ENCODE measurements around the gene MAP2K1. TPM values are rescaled to one million over a fixed set of nuclear protein-coding genes. Genes with fewer than 3 reads are reported as not detected.
"Not testable (repeated sequence)": the region's sequence is repeated elsewhere in the genome, so short reads cannot be mapped to it uniquely, and the experiment has no call there.

Gene MAP2K1
- total RNA-seq, 1 donor from 2014 or later: 25.8 TPM

DNA sequence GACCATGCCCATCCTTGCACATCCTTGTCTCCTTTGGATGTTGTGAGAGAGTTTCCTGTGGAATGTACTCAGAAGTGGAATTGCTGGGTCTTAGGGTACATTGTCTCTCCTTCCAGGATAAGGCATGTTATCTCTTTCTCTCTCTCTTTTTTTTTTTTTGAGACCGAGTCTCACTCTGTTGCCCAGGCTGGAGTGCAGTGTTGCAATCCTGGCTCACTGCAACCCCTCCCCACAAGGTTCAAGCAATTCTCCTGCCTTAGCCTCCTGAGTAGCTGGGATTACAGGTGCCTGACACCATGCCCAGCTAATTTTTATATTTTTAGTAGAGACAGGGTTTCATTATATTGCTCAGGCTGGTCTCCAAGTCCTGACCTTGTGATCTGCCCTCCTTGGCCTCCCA is 6.3 kb downstream of the MAP2K1 start:
- not testable (repeated sequence) for DNase-seq (ENCODE audit: low spot score)

DNA sequence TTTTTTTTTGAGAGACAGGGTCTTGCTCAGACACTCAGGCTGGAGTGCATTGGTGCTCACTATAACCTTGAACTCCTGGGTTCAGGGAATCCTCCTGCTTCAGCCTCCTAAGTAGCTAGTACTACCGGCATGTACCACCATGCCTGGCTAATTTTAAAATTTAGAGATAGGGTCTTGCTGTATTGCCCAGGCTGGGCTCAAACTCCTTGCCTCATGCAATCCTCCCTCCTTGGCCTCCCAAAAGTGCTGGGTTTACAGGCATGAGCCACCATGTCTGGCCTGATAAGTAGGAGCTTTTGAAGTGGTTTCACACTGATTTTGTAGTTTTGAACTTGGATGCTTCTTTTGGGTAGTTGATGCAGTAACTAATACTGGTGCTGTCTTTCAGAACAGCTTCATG is 7.8 kb downstream of the MAP2K1 start:
- no peak for DNase-seq (ENCODE audit: low spot score)

DNA sequence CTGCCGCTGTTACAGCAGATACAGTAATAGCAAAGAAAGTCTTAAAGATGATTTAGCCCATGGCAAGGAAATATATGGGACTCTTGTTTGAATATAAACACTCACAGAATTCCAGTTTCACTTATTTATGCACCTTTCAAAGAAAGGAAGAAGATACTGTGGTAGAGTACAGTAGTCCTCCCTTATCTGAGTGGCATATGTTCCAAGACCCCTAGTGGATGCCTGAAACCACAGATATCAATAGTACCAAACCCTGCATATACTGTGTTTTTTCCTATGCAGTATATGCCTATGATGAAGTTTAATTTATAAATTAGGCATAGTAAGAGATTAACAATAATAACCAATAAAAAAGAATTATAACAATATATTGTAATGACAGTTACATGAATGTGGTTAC is 8.2 kb downstream of the MAP2K1 start:
- no peak for DNase-seq (ENCODE audit: low spot score)

DNA sequence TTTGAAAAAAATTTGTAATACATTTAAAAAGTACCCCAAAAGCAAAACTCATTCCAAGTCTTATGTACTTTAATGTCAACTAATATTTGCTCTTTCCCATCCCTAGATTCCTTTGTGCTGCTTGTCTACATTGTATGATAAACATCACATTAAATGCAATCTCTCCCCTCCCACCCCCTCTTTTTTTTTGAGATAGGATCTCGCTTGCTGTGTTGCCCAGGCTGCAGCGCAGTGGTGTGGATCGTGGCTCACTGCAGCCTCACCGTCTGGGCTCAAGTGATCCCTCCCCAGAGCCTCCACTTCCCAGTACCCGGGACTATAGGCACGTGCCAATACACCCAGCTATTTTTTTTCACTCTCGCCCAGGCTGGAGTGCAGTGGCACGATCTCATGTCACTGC is 12.6 kb downstream of the MAP2K1 start:
- DNase-seq (ENCODE audit: low spot score): no peak

DNA sequence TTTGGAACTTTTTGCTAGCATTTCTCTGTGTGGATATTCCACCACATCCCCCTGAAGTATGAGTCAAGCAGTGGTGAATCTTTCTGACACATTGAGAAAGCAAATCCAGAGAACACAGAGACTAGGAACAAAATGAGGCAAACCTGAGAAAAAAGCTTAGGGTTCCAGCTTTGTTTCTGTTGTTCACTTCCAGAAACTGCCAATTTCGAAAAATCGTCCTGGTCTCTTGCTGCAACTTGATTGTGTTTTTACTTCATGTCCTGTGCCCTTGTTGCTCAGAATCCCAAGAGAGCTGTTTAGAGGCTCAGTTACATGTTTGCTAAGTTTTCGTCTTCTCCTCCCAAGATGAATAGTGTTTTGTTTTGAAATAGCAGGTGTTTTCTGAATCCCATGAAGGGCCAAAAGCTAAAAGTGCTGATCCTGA is 13.7 kb downstream of the MAP2K1 start:
- no peak for DNase-seq (ENCODE audit: low spot score)

- DNase-seq (ENCODE audit: low spot score): no peak
These were observed 14.7 kb downstream of the MAP2K1 start for GRCh38 chr15:66401130-66402021.

DNA sequence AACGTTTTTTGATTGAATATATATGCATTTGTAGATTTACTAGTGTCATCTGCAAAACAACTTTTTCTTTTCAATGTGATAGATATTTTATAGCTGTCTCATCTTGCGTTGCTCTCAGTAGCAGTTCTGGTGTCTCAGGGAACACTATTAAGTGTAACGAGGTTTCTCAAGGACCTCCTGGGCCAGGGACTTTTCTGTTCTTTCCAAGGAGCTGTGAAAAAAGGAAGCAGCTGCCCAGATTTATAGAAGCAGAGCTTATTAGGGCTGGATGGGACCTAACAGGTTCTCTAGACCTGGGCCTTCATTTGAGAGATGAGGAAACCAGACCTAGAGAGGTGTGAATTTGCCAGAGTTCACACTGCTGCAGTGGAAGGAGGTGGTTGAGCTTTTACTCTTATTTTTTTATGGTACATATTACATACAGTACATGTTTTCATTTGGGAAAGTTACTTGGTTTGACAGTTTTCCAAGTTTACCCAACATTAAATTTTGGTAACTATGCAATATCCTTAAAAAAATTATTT is 16.1 kb downstream of the MAP2K1 start:
- DNase-seq (ENCODE audit: low spot score): no peak

- DNase-seq (ENCODE audit: low spot score): no peak
These were observed 16.6 kb downstream of the MAP2K1 start for GRCh38 chr15:66403323-66403722.

GRCh38 chr15:66404122-66404521 is 17.4 kb downstream of the MAP2K1 start:
- no peak for DNase-seq (ENCODE audit: low spot score)

GRCh38 chr15:66404532-66404931 is 17.8 kb downstream of the MAP2K1 start:
- no peak for DNase-seq (ENCODE audit: low spot score)

DNA sequence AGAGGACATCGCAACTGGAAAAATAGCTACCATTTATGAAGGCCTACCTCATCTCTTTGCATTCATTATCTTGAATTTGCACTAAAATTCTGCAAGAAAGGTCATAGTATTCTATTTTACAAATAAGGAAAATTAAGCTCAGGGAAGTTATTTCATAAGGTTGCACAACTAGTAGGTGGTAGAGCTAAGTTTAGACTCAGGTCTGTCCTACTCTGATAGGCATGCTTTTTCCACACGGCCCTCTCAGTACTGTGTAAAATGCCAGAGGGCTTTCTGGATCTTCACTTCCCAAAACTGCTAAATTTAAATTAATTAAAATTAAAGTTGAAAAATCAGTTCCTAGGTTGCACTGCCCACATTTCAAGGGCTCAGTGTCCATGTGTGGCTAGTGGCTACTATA is 18.3 kb downstream of the MAP2K1 start:
- no peak for DNase-seq (ENCODE audit: low spot score)

- peak; percentile 17 for DNase-seq (ENCODE audit: low spot score)
These were observed 18.9 kb downstream of the MAP2K1 start for GRCh38 chr15:66405615-66406014.

GRCh38 chr15:66408254-66408653 is 21.5 kb downstream of the MAP2K1 start:
- no peak for DNase-seq (ENCODE audit: low spot score)

DNA sequence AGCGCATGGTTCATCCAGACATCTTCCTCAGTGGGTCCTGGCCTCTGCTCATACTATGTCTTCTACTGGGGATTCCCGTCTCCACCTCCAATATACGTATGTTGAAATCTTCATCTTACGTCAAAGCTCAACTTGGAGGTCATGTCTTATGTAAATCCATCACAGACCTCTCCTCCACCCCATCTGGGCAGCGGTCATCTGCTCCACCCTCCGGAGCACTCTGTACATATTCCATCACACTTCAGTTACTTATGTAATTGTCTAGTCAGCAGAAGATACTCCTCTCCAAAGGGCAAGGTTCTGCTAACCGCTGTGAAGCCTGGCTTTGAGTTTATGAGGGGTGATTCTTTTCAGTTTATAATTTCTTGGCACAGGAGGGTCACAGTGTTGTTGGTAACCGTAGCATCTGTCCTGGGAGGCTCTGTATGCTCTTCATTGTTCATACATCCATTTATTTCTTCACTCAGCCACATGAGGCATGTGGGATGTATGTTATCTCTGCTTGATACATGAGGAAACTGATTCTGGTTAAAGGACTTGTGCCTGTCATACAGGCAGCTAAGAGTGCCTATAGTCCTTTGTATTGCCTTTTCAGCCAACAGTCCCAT is 22.1 kb downstream of the MAP2K1 start:
- DNase-seq (ENCODE audit: low spot score): no peak

DNA sequence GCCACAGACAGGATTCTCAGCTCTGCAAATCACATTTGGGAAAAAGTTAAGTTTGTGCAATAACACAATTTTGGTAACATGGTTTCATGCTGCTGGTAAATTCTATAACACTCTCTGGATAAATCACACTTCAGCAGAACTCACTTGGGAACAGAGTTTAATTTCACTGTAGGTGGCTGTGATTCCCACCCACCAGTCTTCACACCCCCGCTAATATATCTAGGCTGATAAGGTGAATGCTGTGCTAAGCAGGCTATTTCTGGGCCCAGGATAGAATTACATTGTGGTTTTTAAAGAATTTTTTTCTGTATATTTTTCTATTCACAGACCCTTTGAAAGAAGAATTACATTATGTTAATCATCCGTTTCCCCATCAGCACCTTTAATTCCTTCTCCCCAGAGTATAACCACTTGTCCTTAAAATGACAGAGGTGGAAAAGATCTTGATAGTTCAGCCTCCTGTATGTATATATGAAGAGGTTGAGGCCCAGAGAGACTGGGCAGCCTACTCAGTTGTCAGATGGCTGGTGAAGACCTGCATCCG is 22.9 kb downstream of the MAP2K1 start:
- no peak for DNase-seq (ENCODE audit: low spot score)

GRCh38 chr15:66411190-66411589 is 24.5 kb downstream of the MAP2K1 start:
- DNase-seq (ENCODE audit: low spot score): peak; percentile 10

- DNase-seq (ENCODE audit: low spot score): no peak
These were observed 25.5 kb downstream of the MAP2K1 start for GRCh38 chr15:66412220-66412619.

- DNase-seq (ENCODE audit: low spot score): no peak
These were observed 26.9 kb downstream of the MAP2K1 start for GRCh38 chr15:66413579-66413978.

GRCh38 chr15:66415360-66415759 is 28.6 kb downstream of the MAP2K1 start:
- DNase-seq (ENCODE audit: low spot score): no peak

- no peak for DNase-seq (ENCODE audit: low spot score)
These were observed 31.0 kb downstream of the MAP2K1 start for GRCh38 chr15:66417736-66418135.

- DNase-seq (ENCODE audit: low spot score): no peak
These were observed 32.8 kb downstream of the MAP2K1 start for GRCh38 chr15:66419471-66419870.

DNA sequence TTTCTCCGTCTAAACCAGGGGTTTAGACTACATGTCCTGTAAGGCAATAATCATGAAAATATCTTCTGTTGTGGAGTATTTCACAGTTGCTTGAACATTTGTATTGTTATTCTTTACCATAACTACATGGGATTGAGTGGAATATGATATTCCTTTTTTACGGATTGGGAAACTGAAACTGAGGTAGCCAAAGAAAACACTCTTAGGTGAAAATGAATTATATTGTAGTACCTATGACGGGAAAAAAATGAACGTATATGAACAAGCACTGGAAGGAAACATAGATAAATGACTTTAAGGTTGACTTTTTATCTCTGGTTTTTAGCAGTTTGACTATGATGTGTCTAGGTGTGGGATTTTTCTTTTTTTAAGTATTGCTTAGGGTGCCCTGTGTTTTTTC is 35.6 kb downstream of the MAP2K1 start:
- DNase-seq (ENCODE audit: low spot score): no peak

DNA sequence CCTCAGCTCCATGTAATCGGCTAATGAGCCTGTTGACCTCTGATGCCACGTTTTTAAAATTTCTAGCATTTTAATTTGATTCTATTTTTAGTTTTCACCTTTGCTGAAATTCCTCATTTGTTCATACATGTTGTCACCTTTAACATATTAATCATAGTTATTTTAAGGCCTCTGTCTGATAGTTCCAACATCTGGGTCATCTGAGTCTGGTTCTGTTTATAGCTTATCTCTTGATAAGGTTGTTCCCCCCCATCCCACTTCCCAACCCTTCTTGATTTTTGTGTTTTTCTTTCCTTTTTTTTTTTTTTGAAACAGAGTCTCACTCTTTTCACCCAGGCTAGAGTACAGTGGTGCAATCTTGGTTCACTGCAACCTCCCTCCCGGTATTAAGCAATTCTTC is 36.4 kb downstream of the MAP2K1 start:
- no peak for DNase-seq (ENCODE audit: low spot score)

Measured in umbilical cord (tissue), 2 donors.